Thoracic aorta (tissue), 2 donors: ENCODE results near the gene MPZL3. TPM values are rescaled to one million over a fixed set of nuclear protein-coding genes. Genes with fewer than 3 reads are reported as not detected.

Source experiments
- ATAC-seq: fragments of 150-250 bp; one replicate; pipeline ENCODE4 v1.8.0; 2017; ENCODE audit warnings: low read depth; ENCODE audit not compliant: insufficient number of reproducible peaks, low FRiP score
- DNase-seq: peaks from one replicate; pipeline ENCODE4 v3.0.0-alpha.2; 2020; ENCODE audit warnings: low spot score
- H3K27ac ChIP-seq, 2 donors: fragments of 200-600 bp; sonication (generic); 1 replicate in 1 of 2; 2 replicates in 1 of 2; pipeline ENCODE4 v1.5.1; 2016; ENCODE audit warnings: mild to moderate bottlenecking in 2 of 2, moderate library complexity in 2 of 2
- H3K27me3 ChIP-seq: fragments of 200-600 bp; sonication (generic); replicated peaks from 2 replicates; pipeline ENCODE4 v1.6.0; 2016; ENCODE audit warnings: mild to moderate bottlenecking; ENCODE audit not compliant: insufficient read depth
- H3K36me3 ChIP-seq: fragments of 200-600 bp; sonication (generic); one replicate; pipeline ENCODE4 v1.5.1; 2016
- H3K4me1 ChIP-seq, 2 donors: fragments of 200-600 bp; sonication (generic); 1 replicate in 1 of 2; 2 replicates in 1 of 2; pipeline versions ENCODE4 v1.5.1 to v1.6.0; 2016; ENCODE audit warnings: low read depth in 2 of 2, mild to moderate bottlenecking in 1 of 2; ENCODE audit not compliant: control insufficient read depth in 1 of 2
- H3K4me3 ChIP-seq: fragments of 200-600 bp; sonication (generic); 2 replicates; pipeline ENCODE4 v1.5.1; 2016; ENCODE audit warnings: mild to moderate bottlenecking
- H3K9me3 ChIP-seq: fragments of 200-600 bp; sonication (generic); 2 replicates; pipeline ENCODE4 v1.5.1; 2016
- total RNA-seq, 2 donors: library from RNA; depleted of rRNA; stranded (reverse); fragments of >200 nt; gene quantifications; one replicate each; pipeline versions ENCODE4 v1.1.0 to v1.2.3, GENCODE V29; 2016
- TF ChIP-seq, protein P1 (sequence below): fragments of 200-600 bp; sonication (generic); IDR thresholded peaks from one replicate; pipeline ENCODE4 v1.5.1; 2019; ENCODE audit warnings: antibody characterized with exemption

The MPZL3 gene
- total RNA-seq, 2 donors from 2014 or later, result 0.41 to 3.2 TPM

GRCh38 chr11:118205606-118206378 is 46.4 kb downstream of the MPZL3 start:
- Histone ChIP-seq H3K27ac (no peak overlapping the region), H3K36me3 (no peaks in the 10 kb centered on the region), H3K9me3 (no peaks in the 10 kb centered on the region), H3K4me3 (no peak overlapping the region), H3K27me3 (no peaks in the 10 kb centered on the region), H3K4me1 (no peaks in the 10 kb centered on the region)
- ATAC-seq (no peak), DNase-seq (no peak)
- TF ChIP-seq, protein P1, sequence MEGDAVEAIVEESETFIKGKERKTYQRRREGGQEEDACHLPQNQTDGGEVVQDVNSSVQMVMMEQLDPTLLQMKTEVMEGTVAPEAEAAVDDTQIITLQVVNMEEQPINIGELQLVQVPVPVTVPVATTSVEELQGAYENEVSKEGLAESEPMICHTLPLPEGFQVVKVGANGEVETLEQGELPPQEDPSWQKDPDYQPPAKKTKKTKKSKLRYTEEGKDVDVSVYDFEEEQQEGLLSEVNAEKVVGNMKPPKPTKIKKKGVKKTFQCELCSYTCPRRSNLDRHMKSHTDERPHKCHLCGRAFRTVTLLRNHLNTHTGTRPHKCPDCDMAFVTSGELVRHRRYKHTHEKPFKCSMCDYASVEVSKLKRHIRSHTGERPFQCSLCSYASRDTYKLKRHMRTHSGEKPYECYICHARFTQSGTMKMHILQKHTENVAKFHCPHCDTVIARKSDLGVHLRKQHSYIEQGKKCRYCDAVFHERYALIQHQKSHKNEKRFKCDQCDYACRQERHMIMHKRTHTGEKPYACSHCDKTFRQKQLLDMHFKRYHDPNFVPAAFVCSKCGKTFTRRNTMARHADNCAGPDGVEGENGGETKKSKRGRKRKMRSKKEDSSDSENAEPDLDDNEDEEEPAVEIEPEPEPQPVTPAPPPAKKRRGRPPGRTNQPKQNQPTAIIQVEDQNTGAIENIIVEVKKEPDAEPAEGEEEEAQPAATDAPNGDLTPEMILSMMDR, result no peak

- no peaks in the 10 kb centered on the region for H3K4me1 ChIP-seq
Observed at GRCh38 chr11:118202599-118203422, 49.4 kb downstream of the MPZL3 start.

DNA sequence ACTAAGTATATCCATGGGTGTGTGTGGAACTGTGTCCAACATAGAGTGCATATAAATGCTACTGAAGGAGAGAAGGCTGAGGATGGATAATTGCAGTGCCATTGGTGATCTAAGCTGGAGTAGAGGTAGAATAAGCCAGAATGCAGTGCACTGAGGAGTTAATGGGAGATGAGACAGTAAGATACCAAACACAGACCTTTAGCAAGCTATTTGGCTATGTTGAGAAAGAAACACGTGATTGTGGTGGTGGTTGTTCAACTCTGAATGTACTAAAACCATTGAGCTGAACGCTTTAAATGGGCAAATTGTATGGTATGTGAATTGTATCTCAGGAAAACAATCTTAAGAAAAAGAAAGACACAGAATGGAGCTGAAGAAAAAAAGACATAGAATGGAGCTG is 50.2 kb downstream of the MPZL3 start:
- TF ChIP-seq, protein P1, result no peak
- DNase-seq (no peak), ATAC-seq (no peak)
- Histone ChIP-seq H3K9me3 (no peaks in the 10 kb centered on the region), H3K27me3 (no peaks in the 10 kb centered on the region), H3K36me3 (no peaks in the 10 kb centered on the region), H3K4me3 (no peak overlapping the region), H3K4me1 (no peaks in the 10 kb centered on the region), H3K27ac (no peak overlapping the region)

More at GRCh38 chr11:118202599-118203422, 49.4 kb downstream of the MPZL3 start:
- no peak for DNase-seq
- no peak for ATAC-seq
- H3K4me3 ChIP-seq, result no peak overlapping the region
- no peaks in the 10 kb centered on the region for H3K27me3 ChIP-seq
- TF ChIP-seq, protein P1, result no peak
- H3K27ac ChIP-seq, result no peak overlapping the region
- no peaks in the 10 kb centered on the region for H3K9me3 ChIP-seq
- no peaks in the 10 kb centered on the region for H3K36me3 ChIP-seq

DNA sequence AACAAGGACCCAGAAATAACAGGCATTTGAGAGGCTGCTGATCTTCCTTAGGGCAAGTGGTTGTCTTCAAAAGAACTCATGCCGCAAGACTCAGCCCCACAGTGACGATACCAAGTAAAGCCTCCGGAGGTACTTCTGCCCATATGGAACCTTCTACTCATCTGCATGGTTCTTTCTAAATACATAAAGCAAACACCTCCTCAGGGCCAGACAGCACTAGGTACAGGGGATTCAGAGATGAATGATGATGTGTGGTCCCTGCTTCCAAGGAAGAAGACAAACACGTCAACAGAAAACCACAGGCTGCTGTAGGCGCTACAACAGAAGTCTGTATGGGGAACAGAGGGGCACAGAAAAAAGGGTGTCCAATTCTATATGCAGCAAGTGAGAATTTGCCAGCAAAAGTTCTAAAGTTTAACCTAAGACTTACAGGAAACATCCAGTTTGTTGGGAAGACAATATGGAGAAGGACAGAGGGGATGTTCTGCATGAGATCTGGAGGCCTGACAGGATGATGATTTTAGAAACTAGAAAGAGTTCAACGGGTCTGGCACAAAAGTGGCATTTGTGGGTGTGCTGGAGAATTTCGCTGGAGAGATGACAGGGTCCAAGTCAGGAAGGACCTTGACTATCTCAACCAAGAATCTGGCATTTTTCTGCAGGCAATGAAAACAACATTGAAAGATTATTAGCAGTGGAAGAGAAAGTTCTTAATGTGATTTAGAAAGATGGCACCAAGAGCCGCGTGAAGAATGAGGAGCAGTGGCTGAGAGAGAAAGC is 51.1 kb downstream of the MPZL3 start:
- H3K9me3 ChIP-seq, result no peaks in the 10 kb centered on the region
- TF ChIP-seq, protein P1, result no peak
- no peaks in the 10 kb centered on the region for H3K36me3 ChIP-seq
- no peaks in the 10 kb centered on the region for H3K27me3 ChIP-seq
- no peaks in the 10 kb centered on the region for H3K4me1 ChIP-seq
- no peak for DNase-seq
- no peak for ATAC-seq
- no peak overlapping the region for H3K27ac ChIP-seq
- no peak overlapping the region for H3K4me3 ChIP-seq

DNA sequence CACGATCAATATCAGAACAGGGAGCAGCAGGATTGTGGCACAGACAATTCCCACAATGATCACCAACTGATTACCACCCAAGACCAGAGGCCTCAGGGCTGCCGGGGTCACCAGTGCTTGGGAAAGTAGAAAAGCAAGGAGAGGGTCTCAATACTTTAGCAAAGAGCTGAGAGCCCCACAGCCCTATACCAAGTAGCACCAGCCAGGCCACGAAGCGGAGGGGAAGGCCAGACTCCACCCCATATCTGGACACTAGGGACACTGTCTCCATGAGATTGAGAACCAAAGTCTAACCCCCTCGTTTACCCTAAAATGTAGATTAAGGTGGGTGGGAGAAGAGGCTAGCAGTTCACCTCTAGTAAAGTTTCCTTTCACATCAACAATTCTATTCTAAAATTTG is 51.7 kb downstream of the MPZL3 start:
- Histone ChIP-seq H3K36me3 (no peaks in the 10 kb centered on the region), H3K27ac (no peak overlapping the region), H3K4me1 (peaks cover 0 to 2% of the 10 kb centered on the region in 2 donors), H3K9me3 (no peaks in the 10 kb centered on the region), H3K4me3 (no peak overlapping the region), H3K27me3 (no peaks in the 10 kb centered on the region)
- TF ChIP-seq, protein P1, result no peak
- DNase-seq (no peak), ATAC-seq (no peak)
